Calu3 (cell line): ENCODE measurements around the gene TGFBR3. TPM values are rescaled to one million over a fixed set of nuclear protein-coding genes. Genes with fewer than 3 reads are reported as not detected.

Source experiments
- BruUV-seq: library from RNA; stranded (reverse); fragments of 400-500 nt; replicated peaks from 2 replicates; lab custom pipeline; 2021; lab: Mats Ljungman, UMichigan
- CTCF ChIA-PET: fragments of 300-600 bp; sonication (Branson Sonifier 250); formaldehyde crosslinking; loops from one replicate; lab custom pipeline; 2022; ENCODE audit warnings: antibody characterized with exemption; lab: Charles Lee
- DNase-seq: peaks from one replicate; pipeline ENCODE4 v3.0.0; 2022
- H3K27ac Mint-ChIP-seq: one replicate; pipeline ENCODE4 v1.8.0; 2022; ENCODE audit warnings: mixed read lengths; ENCODE audit not compliant: unreplicated experiment
- H3K27me3 Mint-ChIP-seq: one replicate; pipeline ENCODE4 v1.8.0; 2022; ENCODE audit warnings: mixed read lengths; ENCODE audit not compliant: unreplicated experiment
- H3K36me3 Mint-ChIP-seq: one replicate; pipeline ENCODE4 v1.8.0; 2022; ENCODE audit warnings: mild to moderate bottlenecking, moderate library complexity, mixed read lengths; ENCODE audit not compliant: insufficient read depth, unreplicated experiment
- H3K4me1 Mint-ChIP-seq: one replicate; pipeline ENCODE4 v1.8.0; 2022; ENCODE audit warnings: mild to moderate bottlenecking, low read depth, mixed read lengths; ENCODE audit not compliant: unreplicated experiment
- H3K4me3 Mint-ChIP-seq: one replicate; pipeline ENCODE4 v1.8.0; 2022; ENCODE audit warnings: mild to moderate bottlenecking, low read depth, moderate library complexity, mixed read lengths; ENCODE audit not compliant: unreplicated experiment
- H3K9me3 Mint-ChIP-seq: one replicate; pipeline ENCODE4 v1.8.0; 2022; ENCODE audit warnings: low read depth, mixed read lengths; ENCODE audit not compliant: unreplicated experiment
- intact Hi-C: fragments of 100-400 bp; cut with micrococcal nuclease; formaldehyde crosslinking; loops from one replicate; pipeline ENCODE4 v1.10.0; 2022; ENCODE audit not compliant: unreplicated experiment
- total RNA-seq: library from RNA; stranded (reverse); gene quantifications from 2 replicates; pipeline ENCODE4 v1.2.3, GENCODE V29; 2022
- TF ChIP-seq, protein P1 (sequence below): fragments of 200-600 bp; IDR thresholded peaks from one replicate; pipeline ENCODE4 v1.8.0; 2022; ENCODE audit warnings: antibody characterized with exemption; ENCODE audit not compliant: unreplicated experiment

TGFBR3 gene
- total RNA-seq, 1 experiment from 2014 or later, result 10.8 TPM

DNA sequence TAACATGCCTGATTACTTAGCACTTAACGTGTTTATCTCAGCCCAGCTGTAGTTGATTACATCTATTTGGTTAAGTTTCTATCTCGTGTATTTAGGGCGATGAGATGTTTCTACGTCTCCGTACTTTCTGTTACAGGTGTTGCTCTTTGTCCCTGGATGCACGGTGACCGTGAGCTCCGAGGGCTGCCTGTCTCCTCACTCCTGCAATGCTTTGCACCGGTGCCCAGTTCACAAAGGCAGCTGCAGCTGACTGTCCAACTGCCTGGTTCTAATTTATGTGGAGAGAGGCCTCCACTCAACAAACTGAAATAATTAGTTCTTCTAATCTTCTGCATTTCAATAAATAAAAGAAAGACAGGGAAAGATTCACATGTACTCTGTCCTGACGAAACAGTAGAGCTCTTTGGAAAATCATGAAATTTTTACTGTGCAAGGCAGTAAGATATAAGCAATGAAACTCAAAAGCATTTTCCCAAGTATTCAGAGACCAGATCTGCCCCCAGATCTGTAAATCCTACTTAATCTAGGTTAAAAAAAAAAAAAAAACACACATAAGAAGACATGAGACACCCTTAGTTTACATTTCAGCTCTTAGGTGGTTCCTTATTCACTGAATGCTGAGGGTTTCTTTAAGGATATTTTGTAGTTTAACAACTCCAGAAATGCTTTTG lies 108.2 kb downstream of the TGFBR3 start:
- Mint-ChIP-seq H3K4me3 (no peak overlapping the region), H3K27ac (no peak overlapping the region), H3K27me3 (no peaks in the 10 kb centered on the region), H3K36me3 (no peaks in the 10 kb centered on the region), H3K9me3 (no peaks in the 10 kb centered on the region), H3K4me1 (no peaks in the 10 kb centered on the region)
- no peak for DNase-seq
- CTCF ChIA-PET, result no interaction called here
- TF ChIP-seq, protein P1, sequence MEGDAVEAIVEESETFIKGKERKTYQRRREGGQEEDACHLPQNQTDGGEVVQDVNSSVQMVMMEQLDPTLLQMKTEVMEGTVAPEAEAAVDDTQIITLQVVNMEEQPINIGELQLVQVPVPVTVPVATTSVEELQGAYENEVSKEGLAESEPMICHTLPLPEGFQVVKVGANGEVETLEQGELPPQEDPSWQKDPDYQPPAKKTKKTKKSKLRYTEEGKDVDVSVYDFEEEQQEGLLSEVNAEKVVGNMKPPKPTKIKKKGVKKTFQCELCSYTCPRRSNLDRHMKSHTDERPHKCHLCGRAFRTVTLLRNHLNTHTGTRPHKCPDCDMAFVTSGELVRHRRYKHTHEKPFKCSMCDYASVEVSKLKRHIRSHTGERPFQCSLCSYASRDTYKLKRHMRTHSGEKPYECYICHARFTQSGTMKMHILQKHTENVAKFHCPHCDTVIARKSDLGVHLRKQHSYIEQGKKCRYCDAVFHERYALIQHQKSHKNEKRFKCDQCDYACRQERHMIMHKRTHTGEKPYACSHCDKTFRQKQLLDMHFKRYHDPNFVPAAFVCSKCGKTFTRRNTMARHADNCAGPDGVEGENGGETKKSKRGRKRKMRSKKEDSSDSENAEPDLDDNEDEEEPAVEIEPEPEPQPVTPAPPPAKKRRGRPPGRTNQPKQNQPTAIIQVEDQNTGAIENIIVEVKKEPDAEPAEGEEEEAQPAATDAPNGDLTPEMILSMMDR, result no peak
- intact Hi-C loops, result no loop called here
- no TSS peak for BruUV-seq

DNA sequence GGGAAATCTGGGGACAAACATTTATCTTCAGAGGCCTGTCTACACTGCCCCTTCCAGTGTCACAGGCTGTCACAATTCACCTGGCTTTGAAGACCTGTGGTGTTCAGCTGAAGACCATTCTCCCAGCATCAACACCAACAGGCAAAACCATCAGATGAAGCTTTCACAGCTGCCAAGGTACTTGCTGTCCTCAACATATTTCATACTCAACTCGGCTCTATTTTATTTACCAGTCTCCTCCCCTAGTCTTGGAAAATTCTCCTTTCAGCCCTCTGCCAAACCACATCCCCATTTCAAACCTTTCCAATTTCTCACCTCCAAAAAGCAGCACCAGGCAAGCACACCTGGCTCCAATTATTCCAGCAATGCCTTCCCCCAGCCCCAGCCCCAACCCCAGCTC lies 108.8 kb downstream of the TGFBR3 start:
- H3K9me3 Mint-ChIP-seq, result no peaks in the 10 kb centered on the region
- CTCF ChIA-PET, result no interaction called here
- H3K27me3 Mint-ChIP-seq, result no peaks in the 10 kb centered on the region
- TF ChIP-seq, protein P1, result no peak
- no peak for DNase-seq
- H3K4me1 Mint-ChIP-seq, result no peaks in the 10 kb centered on the region
- intact Hi-C loops, result no loop called here
- H3K4me3 Mint-ChIP-seq, result no peak overlapping the region
- BruUV-seq, result no TSS peak
- no peak overlapping the region for H3K27ac Mint-ChIP-seq
- no peaks in the 10 kb centered on the region for H3K36me3 Mint-ChIP-seq

DNA sequence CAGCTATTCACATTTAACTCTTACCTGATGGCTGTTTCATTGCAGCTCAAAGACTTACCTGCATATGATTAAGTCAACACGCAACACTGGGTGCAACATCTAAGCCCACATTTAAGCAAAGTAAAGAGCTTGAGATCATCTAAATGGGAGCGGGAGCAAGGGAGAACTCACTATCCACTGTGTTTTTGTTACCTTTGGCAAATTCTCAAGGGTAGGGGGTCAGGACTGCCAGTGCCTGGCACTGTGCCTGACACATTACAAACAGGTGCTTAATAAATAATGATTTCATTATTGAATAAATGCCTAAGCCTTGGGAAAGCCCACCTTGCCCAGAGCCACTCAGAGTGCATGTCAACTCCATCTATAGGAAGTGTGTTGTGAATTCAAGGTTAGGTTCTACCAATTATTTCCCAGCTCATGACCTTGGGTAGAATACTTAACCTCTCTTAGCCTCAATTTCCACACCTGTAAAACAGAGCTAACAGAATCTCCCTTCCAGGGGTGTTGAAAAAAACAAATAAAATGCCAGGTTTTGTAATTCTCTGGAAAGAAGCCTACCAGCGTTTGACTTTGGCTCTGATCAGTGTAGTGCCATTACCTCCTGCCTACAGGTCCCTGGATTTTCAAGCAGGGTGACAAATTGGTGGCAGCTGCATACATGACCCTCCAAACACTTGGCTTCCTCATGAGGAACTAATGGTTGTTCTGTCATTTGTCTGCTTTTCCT lies 109.7 kb downstream of the TGFBR3 start:
- Mint-ChIP-seq H3K4me3 (no peak overlapping the region), H3K27ac (no peak overlapping the region), H3K36me3 (no peaks in the 10 kb centered on the region), H3K27me3 (no peaks in the 10 kb centered on the region), H3K9me3 (no peaks in the 10 kb centered on the region), H3K4me1 (no peaks in the 10 kb centered on the region)
- TF ChIP-seq, protein P1, result no peak
- CTCF ChIA-PET, result no interaction called here
- no TSS peak for BruUV-seq
- no peak for DNase-seq
- intact Hi-C loops, result no loop called here

DNA sequence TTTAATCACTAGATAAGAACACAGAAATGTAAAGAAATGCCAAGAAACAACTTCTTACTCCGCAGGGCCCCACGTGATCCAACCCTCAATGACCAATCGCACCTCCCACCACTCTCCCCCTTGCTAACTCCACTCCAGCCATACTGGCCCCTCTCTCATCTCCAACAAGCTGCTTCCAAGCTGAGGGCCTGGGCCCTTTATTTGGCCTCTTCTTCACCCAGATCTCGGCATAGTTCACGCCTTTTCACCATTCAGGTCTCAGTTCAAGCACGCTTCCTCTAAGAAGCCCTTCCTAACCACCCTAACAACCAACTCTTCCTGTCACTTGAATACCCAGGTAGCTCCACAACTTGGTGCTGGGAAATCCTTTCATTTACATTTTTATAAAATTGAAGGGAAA lies 110.7 kb downstream of the TGFBR3 start:
- Mint-ChIP-seq H3K4me1 (no peaks in the 10 kb centered on the region), H3K27ac (no peak overlapping the region), H3K4me3 (no peak overlapping the region), H3K36me3 (no peaks in the 10 kb centered on the region), H3K9me3 (no peaks in the 10 kb centered on the region), H3K27me3 (no peaks in the 10 kb centered on the region)
- no peak for DNase-seq
- no TSS peak for BruUV-seq
- intact Hi-C loops, result no loop called here
- TF ChIP-seq, protein P1, result no peak
- CTCF ChIA-PET, result no interaction called here
